ENCODE measurements around the gene ADAMTS8.

Gene ADAMTS8

DNA sequence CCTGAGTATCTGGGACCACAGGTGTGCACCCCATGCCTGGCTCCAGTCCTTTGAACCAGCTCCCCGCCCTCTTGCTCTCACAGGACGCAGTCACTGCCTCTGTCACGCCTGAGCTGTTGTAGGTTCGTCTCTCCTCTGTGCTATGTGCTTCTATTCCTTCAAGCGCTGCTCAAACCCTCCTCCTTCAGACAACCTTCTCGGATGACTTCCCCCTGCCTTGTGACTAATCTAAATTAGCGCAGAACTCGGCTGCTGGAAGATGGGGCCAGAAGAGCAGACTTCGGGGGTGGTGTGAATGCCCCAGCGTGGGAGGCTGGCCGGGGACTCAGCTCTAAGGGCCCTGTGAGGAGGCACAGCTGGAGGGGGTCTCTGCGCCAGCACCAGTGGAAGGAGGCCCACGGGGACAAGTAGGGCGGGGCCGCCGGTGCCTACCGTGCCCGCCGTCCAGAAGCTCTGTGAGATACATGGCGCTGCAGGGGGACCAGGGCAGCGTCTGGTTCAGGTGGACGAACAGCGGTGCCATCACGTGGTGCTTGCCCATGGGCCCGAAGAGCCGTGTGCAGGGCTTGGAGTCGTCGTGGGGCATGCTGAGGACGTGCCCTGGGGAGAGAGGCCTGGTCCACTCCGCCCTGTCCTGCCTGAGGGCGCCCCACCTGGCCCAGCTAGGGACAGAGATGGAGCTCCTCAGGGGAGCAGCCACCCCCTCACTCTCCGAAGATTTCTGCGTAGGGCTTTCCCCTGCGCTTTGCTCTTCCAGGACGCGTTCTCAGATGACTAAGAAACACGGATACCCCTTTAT is 12.5 kb downstream of the ADAMTS8 start:
- no peak for DNase-seq

DNA sequence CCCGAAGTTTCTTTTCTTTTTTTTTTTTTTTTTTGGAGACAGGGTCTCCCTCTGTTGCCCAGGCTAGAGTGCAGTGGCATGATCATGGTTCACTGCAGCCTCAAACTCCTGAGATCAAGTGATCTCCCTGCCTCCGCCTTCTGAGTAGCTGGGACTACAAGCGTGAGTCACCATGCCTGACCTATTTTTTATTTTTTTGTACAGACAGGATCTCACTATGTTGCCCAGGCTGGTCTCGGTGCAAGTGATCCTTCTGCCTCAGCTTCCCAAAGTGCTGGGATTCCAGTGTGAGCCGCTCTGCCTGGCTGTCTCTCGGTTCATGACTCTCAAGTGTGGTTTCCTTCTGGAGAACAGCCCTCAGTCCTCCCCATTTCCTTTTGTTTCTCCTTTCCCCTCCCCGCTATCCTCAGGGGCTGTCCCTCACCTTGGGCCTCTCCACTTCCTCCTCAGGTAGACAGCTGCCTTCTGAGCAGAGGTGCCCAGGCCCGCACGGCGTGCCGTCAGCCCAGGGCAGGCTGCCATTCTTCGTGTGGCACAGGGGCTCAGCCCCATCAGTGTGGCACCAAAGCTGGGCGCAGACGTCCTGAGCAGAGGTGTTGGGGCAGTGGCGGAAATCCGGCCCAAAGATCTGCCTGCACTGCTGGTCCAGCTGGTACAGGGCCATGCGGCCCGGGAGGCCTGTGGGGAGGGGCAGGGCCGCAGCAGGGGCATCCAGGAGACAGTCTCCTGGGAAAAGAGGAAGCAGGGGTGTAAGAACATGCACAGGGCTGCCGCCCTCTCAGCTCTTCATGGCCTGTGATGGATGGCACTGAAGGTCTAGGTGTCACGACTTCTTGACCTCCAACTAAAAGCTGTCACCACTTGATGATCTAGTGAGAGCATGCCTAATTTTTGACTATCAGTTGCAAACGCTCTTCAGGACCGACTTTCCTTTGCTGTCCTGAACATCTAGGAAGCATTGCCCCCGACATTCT is 14.0 kb downstream of the ADAMTS8 start:
- DNase-seq, result no peak

- no peak for DNase-seq
Measured at GRCh38 chr11:130413405-130414106, 14.9 kb downstream of the ADAMTS8 start.

DNA sequence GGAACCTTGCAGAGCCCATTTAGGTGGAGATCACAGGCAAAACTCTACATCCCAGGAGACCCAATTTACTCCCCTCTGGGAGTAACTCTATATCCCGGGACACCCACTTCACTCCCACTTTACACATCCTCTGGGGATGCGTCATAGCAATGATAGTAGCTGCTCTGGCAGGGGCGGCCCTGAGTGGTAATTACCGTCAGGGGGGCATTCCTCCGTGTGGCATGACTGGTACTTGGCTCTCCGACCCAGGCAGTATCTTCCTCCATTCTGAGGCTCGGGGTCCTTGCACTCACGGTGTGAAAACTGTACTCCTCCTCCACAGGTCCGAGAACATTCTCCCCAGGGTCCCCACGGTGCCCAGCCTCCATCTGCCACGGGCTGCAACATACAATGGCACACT is 17.2 kb downstream of the ADAMTS8 start:
- DNase-seq, result no peak

DNA sequence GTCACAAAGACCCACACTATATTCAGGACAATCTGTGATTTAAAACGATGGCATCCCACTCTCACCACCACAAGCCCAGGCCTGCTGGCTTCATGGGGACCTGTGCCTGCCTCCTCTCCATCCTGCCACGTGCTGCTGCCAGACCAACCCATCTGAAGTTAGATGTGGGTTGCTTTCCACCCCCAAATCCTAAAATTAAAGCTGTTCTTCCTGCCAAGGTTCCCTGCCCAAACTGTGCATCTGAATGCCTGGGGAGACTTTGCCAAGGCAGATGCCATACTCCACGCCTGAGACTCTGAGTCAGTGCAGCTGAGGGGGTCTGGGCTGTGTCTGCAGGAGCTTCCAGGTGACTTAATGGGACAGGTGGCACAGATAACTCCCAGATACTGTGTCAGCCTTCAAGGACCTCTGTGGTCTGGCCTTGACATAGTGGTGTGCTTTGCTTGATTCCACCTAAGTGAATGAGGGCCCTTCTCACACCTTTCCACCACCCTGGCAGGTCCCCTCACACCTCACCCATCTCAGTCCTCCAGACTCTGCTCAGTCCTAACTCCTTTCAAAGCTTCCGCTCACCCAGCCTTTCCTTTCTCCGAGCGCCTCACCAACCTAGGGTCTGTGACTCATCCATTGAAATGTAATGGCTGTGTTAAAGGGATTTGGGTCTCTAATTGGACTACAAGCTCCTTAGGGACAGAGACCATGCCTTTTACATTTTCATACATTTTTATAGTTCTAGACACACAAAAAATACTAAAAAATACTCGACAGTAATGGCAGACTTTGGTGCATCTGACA is 18.6 kb downstream of the ADAMTS8 start:
- no peak for DNase-seq

DNA sequence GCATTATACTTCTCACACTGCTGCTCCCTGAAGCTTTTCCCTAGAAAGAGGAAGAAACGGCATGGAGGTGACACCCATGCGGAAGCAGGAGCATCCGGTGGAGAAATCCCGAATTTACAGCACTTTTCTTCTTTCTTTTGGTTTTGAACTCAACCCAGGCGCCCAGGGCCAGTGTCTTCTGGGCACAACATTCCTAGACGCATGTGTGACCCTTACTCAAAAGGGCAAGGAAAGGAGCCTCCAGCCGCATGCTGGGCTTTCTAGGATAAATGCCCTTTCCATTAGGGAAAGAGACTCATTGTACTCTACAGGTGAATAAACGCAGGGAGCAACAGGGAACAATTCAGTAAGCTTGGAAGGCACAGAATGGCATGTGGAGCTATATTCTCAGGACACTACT is 19.5 kb downstream of the ADAMTS8 start:
- no peak for DNase-seq

- DNase-seq, result no peak
Measured at GRCh38 chr11:130408401-130408890, 20.0 kb downstream of the ADAMTS8 start.

GRCh38 chr11:130407978-130408377 is 20.4 kb downstream of the ADAMTS8 start:
- DNase-seq, result no peak

- DNase-seq, result no peak
Measured at GRCh38 chr11:130405428-130405827, 23.0 kb downstream of the ADAMTS8 start.

GRCh38 chr11:130404727-130405126 is 23.7 kb downstream of the ADAMTS8 start:
- DNase-seq, result no peak

DNA sequence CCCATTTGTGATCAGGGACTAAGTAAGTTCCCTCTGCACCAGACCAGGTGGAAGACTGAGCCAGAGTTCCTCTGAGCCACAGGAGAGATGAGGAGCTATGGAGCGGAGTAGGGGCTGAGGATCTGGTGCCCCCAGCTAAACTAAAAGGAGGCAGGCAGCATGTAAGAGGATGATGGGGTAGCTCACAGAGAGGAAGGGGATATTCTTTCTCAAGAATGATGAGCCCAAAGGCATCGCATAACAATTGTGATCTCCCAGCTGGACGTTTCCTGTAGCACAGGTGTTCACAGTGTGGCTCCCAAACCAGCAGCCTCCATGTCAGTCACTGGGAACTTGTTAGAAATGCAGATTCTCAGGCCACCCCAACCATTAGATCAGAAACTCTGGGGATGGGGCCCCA is 24.4 kb downstream of the ADAMTS8 start:
- DNase-seq, result no peak

DNA sequence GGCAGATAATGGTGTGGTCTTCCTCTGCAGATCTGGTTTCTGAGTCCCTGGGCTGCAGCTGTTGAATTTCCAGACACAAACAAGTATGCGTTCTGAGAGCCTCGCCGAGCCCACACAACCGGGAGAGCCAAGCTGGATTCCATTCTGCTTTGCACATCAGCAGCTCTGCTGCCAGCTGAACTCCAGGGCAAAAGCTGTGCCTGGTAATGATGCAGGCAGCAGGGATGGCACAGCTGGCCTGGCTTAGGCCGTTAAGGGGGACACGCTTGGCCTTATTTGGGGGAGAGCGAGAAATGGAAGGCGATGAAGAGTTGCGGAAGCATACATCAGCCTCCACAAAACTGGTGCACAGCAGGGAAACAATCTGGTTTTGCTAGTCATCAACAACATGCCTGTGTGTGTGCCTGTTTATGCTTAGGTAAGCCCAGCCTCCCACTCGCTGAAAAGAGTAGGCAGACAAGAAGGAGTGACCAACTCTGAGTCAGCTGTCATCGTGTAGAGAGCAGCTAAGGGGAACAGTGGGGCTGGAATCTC is 25.1 kb downstream of the ADAMTS8 start:
- no peak for DNase-seq

DNA sequence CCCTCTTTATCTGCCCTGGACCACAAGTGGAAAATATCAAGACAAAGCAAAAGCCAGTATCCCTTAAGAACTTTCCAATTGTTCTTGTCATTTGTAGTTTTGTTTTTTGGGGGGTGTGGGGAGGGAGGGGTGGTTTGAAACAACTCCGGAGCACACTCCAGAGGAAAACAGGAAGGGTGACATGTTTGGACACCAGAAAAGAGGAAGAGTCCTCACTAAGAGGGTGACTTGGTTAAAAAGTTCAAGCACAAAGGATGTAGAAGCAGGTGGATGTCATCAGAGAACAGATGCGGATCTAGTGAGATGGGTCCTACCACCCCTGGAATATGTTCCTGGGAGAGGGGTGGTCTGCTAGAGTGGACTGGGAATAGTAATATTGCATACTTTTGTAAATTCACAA is 25.8 kb downstream of the ADAMTS8 start:
- no peak for DNase-seq

- DNase-seq, result peak in 1 of 2 donors; percentile 13
Measured at GRCh38 chr11:130400781-130401483, 27.5 kb downstream of the ADAMTS8 start.

- DNase-seq, result no peak
Measured at GRCh38 chr11:130399196-130399595, 29.2 kb downstream of the ADAMTS8 start.

- DNase-seq, result no peak
Measured at GRCh38 chr11:130397780-130398179, 30.6 kb downstream of the ADAMTS8 start.

- no peak for DNase-seq
Measured at GRCh38 chr11:130396965-130397364, 31.4 kb downstream of the ADAMTS8 start.

DNA sequence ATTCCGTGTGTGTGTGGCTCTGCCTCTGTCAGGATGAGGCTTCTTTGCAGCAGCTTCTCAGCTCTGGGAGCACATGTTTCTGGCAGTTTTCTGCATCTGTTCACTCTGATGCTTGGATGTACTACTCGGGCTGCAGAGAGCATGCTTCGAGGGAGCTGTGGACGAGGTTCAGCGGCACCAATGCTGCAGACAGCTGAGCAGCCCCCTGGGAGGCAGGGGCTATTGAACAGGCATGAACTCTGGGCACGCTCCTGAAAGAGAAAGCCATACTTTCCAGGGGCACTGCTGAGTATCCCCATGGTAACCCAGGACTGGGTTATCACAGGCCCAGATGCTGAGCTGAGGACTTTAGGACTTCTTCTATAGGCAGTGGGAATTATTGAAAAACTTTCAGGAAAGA is 33.8 kb downstream of the ADAMTS8 start:
- DNase-seq, result no peak

DNA sequence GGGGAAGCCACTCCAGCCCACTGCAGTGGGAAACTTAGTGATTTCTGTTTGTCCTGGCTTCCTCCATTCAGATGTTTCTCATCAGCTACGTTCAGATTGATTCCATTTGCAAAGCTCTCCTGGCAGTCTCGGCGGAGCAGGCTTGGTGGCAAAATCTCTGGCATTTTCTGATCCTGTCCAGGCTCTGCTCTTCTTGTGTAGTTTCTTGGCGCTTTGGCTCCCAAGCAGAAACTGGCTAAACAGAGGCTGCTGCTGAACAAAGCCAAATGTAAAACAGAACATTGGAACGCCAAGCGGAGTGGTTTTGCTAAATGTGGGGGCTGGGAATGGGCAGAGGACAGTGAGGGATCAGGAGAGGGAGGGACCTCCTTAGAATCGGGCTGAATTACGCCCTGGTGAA is 36.7 kb downstream of the ADAMTS8 start:
- no peak for DNase-seq

- DNase-seq, result no peak
Measured at GRCh38 chr11:130390071-130390758, 38.2 kb downstream of the ADAMTS8 start.

All from bone marrow (tissue), 2 donors.